Inferior parietal cortex (tissue), 1 donor: Measurements from ENCODE around the gene CCDC85B.
"Not testable (repeated sequence)": the region's sequence is repeated elsewhere in the genome, so short reads cannot be mapped to it uniquely, and the experiment has no call there.

Source experiments
- DNase-seq: peaks from one replicate; pipeline ENCODE4 v3.0.0-alpha.2; 2016; ENCODE audit errors: extremely low spot score

The CCDC85B gene

GRCh38 chr11:65887723-65888162, 2.7 kb upstream of the CCDC85B start:
- peak; percentile 29 for DNase-seq

GRCh38 chr11:65888163-65888814, 2.2 kb upstream of the CCDC85B start, which contains the start of gene FIBP:
Gene FIBP (minus strand): TSS chr11:65888471. CDS start chr11:65888418, 53 bp downstream.
- DNase-seq = peak; percentile 92

DNA sequence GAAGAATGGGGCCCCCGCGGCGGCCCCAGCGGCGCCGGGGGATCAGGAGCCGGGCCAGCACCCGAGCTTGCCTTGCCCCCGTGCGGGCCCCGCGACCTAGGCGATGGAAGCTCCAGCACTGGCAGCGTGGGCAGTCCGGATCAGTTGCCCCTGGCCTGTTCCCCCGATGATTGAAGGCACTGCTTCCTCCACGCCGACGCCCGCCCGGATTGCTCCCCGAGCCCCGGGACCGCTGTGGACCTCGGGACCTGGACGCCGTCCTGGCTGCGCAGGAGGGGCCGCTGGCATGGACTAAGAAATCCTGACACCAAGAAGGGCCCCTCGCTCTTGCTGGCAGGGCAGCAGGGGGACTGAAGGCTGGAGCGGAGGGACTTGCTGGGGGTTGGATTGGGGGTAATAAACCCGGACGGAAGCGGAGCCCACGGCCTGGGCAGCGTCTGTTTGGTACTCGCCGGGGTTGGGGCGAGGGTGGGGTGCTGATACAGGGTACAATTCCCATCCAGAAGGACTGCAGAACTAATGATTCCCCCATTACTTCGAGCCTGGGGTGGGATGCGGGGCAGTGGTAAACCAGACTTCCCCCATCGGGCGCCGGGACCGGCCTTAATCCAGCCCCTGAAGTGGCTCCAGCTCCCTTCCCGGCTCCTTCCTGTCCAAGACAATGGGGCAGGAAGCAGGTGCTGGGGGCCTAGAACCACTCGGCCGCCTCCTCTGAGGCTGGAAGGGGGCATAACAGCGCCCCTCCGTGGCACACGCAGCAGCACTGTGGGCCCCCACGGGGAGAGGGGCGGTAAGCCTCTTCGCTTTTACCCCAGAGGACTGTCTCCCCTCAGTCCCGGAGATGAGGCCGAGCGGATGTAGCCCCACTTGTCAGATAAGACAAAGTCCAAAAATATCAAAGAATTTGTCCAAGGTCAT, 1.0 kb downstream of the CCDC85B start:
- DNase-seq = no peak

- DNase-seq = not testable (repeated sequence)
Measured at GRCh38 chr11:65892137-65892540, 1.7 kb downstream of the CCDC85B start.

DNA sequence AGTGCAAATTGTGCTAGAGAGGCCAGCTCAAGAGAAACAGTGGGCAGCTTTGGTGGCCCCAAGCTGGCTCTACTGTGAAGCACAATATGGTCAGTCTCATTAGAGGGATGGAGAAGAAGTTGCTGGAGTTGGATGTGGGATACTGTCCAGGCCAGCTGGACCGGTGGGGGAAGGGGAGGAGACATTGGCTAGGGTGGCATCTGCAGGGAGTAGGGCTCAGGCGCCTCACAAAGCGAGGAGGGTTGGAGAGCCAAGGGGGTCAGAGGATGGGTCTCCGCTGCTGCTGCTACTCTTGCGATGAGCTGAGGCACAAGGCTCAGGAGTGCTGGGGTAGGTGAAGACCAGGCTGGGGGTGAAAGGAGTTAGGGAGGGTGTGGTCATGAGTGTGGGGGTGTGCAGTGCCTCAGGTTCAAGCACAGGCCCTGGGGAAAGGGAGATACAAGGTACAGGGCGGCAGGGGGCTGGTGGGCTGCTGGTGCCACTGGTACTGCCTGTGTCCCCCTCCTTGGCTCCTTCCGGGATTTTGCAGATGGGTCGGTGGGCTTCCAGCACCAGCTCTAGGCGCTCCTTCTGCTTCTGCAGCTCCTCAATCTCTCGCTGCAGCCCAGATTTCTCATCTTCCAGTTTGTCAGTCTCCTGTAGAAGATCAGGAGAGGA, 2.3 kb downstream of the CCDC85B start:
- no peak for DNase-seq

- DNase-seq = no peak
Measured at GRCh38 chr11:65894034-65894591, 3.6 kb downstream of the CCDC85B start.

DNA sequence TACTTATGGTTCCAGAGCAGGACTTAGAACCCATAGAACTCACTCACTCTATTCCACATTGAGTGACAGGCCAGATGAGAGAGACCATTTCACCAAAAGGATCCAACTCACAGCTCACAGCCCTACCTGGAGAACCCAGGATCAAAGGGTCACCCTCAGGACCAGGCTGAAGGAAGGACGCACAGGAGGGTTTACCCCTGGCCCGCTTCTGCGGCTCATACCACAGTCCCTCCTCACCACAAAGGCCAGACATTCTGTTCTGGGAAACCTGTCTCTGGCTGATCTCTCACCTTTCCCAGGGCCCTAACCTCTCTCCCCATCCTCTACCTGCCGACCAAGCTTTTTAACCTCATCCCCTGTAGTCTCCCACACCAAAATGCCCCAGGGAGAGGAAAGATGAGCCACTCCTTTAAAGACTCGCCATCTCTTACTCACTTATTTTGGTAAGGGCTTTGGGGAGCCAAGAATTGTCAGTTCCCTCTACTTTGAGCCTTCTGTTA, 5.1 kb downstream of the CCDC85B start:
- DNase-seq = no peak

- no peak for DNase-seq
Measured at GRCh38 chr11:65896034-65896999, 5.8 kb downstream of the CCDC85B start.

- DNase-seq = no peak
Measured at GRCh38 chr11:65897020-65897471, 6.6 kb downstream of the CCDC85B start.

GRCh38 chr11:65898656-65899355, 8.3 kb downstream of the CCDC85B start:
- no peak for DNase-seq

DNA sequence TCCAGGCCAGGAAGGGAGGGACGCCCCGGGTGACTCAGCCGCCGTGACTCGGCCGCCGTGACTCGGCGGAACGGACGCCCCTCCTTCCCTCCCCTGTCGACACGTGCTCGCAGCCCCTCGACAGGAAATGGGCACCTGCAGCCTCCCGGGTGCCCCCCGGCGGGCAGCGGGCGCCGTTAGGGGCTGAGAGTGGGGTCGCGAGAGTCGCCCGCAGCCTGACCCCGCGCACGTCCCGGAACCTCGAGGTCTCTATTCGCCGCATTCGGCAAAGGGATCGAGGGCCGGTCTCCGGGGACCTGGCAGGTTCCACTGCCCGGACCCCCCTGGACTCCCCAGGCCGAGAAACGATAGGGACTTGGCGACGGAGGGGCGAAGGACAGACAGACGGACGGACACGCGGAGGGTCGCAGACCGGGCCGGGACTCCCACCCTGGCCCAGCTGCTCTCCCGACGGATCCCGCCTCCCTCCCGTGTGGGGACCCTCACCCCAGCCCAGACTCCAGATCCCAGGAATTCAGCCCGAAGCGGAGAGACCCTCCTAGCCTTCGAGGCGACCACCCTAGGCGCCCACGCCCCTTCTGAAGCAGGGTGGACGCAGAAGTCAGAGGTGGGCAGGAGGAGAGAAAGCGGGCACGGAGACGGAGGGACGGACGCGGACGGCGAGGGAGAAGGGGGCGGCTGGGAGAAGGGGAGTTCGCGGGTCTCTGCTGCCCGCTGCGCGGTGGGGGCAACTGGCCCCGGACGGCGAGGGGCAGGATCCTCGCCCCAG, 9.1 kb downstream of the CCDC85B start:
- no peak for DNase-seq

- DNase-seq = peak; percentile 42
Measured at GRCh38 chr11:65900125-65900898, 9.8 kb downstream of the CCDC85B start, which contains the start of gene FOSL1. Gene FOSL1 (minus strand): TSS chr11:65900388. CDS start chr11:65900339, 49 bp downstream.

GRCh38 chr11:65900899-65901180, 10.4 kb downstream of the CCDC85B start:
- no peak for DNase-seq

GRCh38 chr11:65903068-65903481, 12.6 kb downstream of the CCDC85B start:
- DNase-seq = no peak

DNA sequence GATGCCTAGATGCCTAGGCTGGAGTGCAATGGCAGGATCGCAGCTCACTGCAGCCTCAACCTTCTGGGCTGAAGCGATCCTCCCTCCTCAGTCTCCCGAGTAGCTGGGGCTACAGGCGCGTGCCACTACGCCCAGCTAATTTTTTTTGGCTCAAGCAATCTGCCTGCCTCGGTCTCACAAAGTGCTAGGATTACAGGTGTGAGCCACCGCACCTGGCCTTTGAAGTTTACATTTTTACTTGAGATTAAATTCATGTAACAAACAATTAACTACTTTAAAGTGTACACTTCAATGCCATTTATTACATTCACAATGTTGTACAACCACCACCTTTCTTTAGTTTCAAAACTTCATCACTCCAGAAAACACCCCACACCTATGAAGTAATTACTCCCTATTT, 13.2 kb downstream of the CCDC85B start:
- DNase-seq = no peak

DNA sequence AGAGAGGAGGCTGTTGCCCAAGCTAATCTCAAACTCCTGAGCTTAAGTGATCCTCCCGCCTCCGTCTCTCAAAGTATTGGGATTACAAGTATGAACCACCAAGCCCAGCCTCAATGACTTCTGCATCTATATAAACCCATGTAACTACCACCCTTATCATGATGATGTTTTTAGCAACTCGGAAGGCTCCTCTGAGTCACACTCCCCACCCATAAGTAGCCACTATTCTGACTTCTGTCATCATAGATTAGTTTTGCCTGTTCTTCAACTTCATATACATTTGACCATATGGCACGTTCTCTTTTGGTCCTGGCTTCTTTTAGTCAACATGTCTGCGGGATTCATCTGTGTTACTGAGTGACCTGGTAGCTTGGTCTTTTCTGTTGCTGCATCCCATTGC, 16.1 kb downstream of the CCDC85B start:
- no peak for DNase-seq

- no peak for DNase-seq
Measured at GRCh38 chr11:65907878-65908277, 17.4 kb downstream of the CCDC85B start.
